AG09319 (cell line): ENCODE data around the gene LGALS7B.
"Not testable (repeated sequence)": the region's sequence is repeated elsewhere in the genome, so short reads cannot be mapped to it uniquely, and the experiment has no call there.

Experiments
- DNase-seq: peaks from one replicate; pipeline ENCODE4 v3.0.0-alpha.2; 2010; ENCODE audit warnings: low read depth; ENCODE audit errors: extremely low read depth
- CTCF ChIP-seq: IDR thresholded peaks from 2 replicates; pipeline ENCODE4 v1.5.1; 2011; ENCODE audit warnings: low read depth, mild to moderate bottlenecking, inconsistent platforms, low read length, moderate library complexity

Gene LGALS7B

GRCh38 chr19:38806371-38806770 lies 17.4 kb downstream of the LGALS7B start:
- DNase-seq: no peak
- no peak for TF ChIP-seq CTCF

- DNase-seq: not testable (repeated sequence)
These were observed 18.5 kb downstream of the LGALS7B start for GRCh38 chr19:38807374-38808098.

GRCh38 chr19:38808741-38809140 lies 19.7 kb downstream of the LGALS7B start:
- DNase-seq: no peak
- no peak for TF ChIP-seq CTCF

- no peak for TF ChIP-seq CTCF
- no peak for DNase-seq
These were observed 20.7 kb downstream of the LGALS7B start for GRCh38 chr19:38809592-38810252.

GRCh38 chr19:38812009-38812840 lies 23.2 kb downstream of the LGALS7B start:
- no peak for DNase-seq
- no peak for TF ChIP-seq CTCF

- no peak for DNase-seq
- TF ChIP-seq CTCF: no peak
These were observed 23.9 kb downstream of the LGALS7B start, which contains the start of gene LGALS4 for GRCh38 chr19:38812841-38813320. LGALS4 (minus strand) TSS chr19:38812945; CDS start chr19:38812886, 59 bp downstream.

GRCh38 chr19:38813323-38813722 lies 24.3 kb downstream of the LGALS7B start:
- no peak for TF ChIP-seq CTCF

GRCh38 chr19:38813932-38814331 lies 24.9 kb downstream of the LGALS7B start:
- DNase-seq: not testable (repeated sequence)

More at GRCh38 chr19:38813323-38813722, 24.3 kb downstream of the LGALS7B start:
- no peak for DNase-seq
